Spinal cord (tissue), 10 donors: Measurements from ENCODE around the gene ASIC4. TPM values are rescaled to one million over a fixed set of nuclear protein-coding genes. Genes with fewer than 3 reads are reported as not detected.

Source experiments
- DNase-seq, 6 donors: peaks; one replicate each; pipeline versions ENCODE4 v3.0.0 to v3.0.0-alpha.2; 2013 to 2015; ENCODE audit warnings: low spot score in 6 of 6, low read depth in 4 of 6
- H3K27ac ChIP-seq: one replicate; pipeline ENCODE4 v1.5.1; 2013; ENCODE audit warnings: low read depth, low read length, control low read depth
- H3K27me3 ChIP-seq: one replicate; pipeline ENCODE4 v1.6.1; 2013; ENCODE audit warnings: low read length; ENCODE audit not compliant: control insufficient read depth, insufficient read depth
- H3K36me3 ChIP-seq: one replicate; pipeline ENCODE4 v1.6.1; 2013; ENCODE audit warnings: low read length; ENCODE audit not compliant: control insufficient read depth, insufficient read depth
- H3K4me1 ChIP-seq: one replicate; pipeline ENCODE4 v1.6.1; 2013; ENCODE audit warnings: low read length; ENCODE audit not compliant: control insufficient read depth, insufficient read depth
- H3K4me3 ChIP-seq: one replicate; pipeline ENCODE4 v1.5.1; 2013; ENCODE audit warnings: low read depth, low read length, control low read depth
- H3K9me3 ChIP-seq: one replicate; pipeline ENCODE4 v1.6.1; 2013; ENCODE audit warnings: low read length; ENCODE audit not compliant: control insufficient read depth, insufficient read depth
- WGBS: methylation state at CpG from one replicate; pipeline ENCODE4 v1.1.5; 2013; ENCODE audit warnings: missing lambda C conversion rate; ENCODE audit not compliant: insufficient coverage; 5-methylcytosine and 5-hydroxymethylcytosine counted together
- polyA plus RNA-seq, 2 donors: library from polyadenylated mRNA; unstranded; fragments of 120-200 nt; gene quantifications; one replicate each; pipeline ENCODE4 v1.2.1, GENCODE V29; 2013; ENCODE audit not compliant: insufficient read length in 2 of 2
- total RNA-seq, 2 donors: library from RNA; depleted of rRNA in 1 of 2; stranded (reverse); fragments of 120-200 nt in 1 of 2; fragments of >200 nt in 1 of 2; gene quantifications; one replicate each; pipeline versions ENCODE4 v1.2.3 to v1.2.4, GENCODE V29; 2013 to 2014
- donor health status: healthy.

The ASIC4 gene
- total and polyA plus RNA-seq, 4 donors, result 8.2 to 47.2 (median 27.6) TPM

GRCh38 chr2:219571311-219572236 lies 57.3 kb downstream of the ASIC4 start, which contains the start of gene OBSL1:
Gene OBSL1 (minus strand): TSS chr2:219571539. CDS start chr2:219571232, 307 bp downstream.
- peak within 1 kb of the TSS; percentile 77 for H3K27ac ChIP-seq
- H3K27me3 ChIP-seq, result no peaks in the 10 kb centered on the region
- peak in 5 of 6 donors; percentile 53 to 93 (median 68) for DNase-seq
- H3K36me3 ChIP-seq, result peaks cover 24% of the 10 kb centered on the region
- no peaks in the 10 kb centered on the region for H3K9me3 ChIP-seq
- H3K4me1 ChIP-seq, result peaks cover 24% of the 10 kb centered on the region
- WGBS, result 4% methylated on average over 39 of the region's 42 CpGs
- peak within 1 kb of the TSS; percentile 51 for H3K4me3 ChIP-seq

- H3K4me3 ChIP-seq, result peak within 1 kb of the TSS; percentile 42
- H3K4me1 ChIP-seq, result peaks cover 32% of the 10 kb centered on the region
- peaks cover 15% of the 10 kb centered on the region for H3K36me3 ChIP-seq
- H3K27me3 ChIP-seq, result no peaks in the 10 kb centered on the region
- H3K27ac ChIP-seq, result peak within 1 kb of the TSS; percentile 77
- WGBS, result 86% methylated on average over 10 of the region's 13 CpGs
- H3K9me3 ChIP-seq, result no peaks in the 10 kb centered on the region
- no peak for DNase-seq
Observed at GRCh38 chr2:219572237-219573001, 58.1 kb downstream of the ASIC4 start, which contains the start of gene INHA. Gene INHA (plus strand): TSS chr2:219572310. CDS start chr2:219572375, 65 bp downstream.

GRCh38 chr2:219573166-219573565 lies 58.9 kb downstream of the ASIC4 start:
- H3K27ac ChIP-seq, result no peak overlapping the region
- peaks cover 33% of the 10 kb centered on the region for H3K4me1 ChIP-seq
- peaks cover 8% of the 10 kb centered on the region for H3K36me3 ChIP-seq
- H3K4me3 ChIP-seq, result no peak overlapping the region
- no peaks in the 10 kb centered on the region for H3K27me3 ChIP-seq
- WGBS, result 60% methylated on average over 2 of the region's 5 CpGs
- no peaks in the 10 kb centered on the region for H3K9me3 ChIP-seq
- no peak for DNase-seq

GRCh38 chr2:219574484-219575311 lies 60.4 kb downstream of the ASIC4 start:
- Histone ChIP-seq H3K27me3 (no peaks in the 10 kb centered on the region), H3K4me3 (no peak overlapping the region), H3K4me1 (peaks cover 36% of the 10 kb centered on the region), H3K36me3 (peaks cover 7% of the 10 kb centered on the region), H3K27ac (no peak overlapping the region), H3K9me3 (no peaks in the 10 kb centered on the region)
- WGBS, result 82% methylated on average over 22 of the region's 22 CpGs
- DNase-seq, result no peak

GRCh38 chr2:219575566-219576504 lies 61.6 kb downstream of the ASIC4 start:
- H3K9me3 ChIP-seq, result no peaks in the 10 kb centered on the region
- H3K27ac ChIP-seq, result peak overlapping the region; percentile 65
- DNase-seq, result no peak
- no peaks in the 10 kb centered on the region for H3K27me3 ChIP-seq
- H3K36me3 ChIP-seq, result peaks cover 2% of the 10 kb centered on the region
- H3K4me3 ChIP-seq, result no peak overlapping the region
- H3K4me1 ChIP-seq, result peaks cover 30% of the 10 kb centered on the region
- WGBS, result 92% methylated on average over 5 of the region's 6 CpGs

- Histone ChIP-seq H3K27ac (peak overlapping the region; percentile 65), H3K9me3 (no peaks in the 10 kb centered on the region), H3K4me1 (peaks cover 24% of the 10 kb centered on the region), H3K27me3 (no peaks in the 10 kb centered on the region), H3K36me3 (peaks cover 2% of the 10 kb centered on the region), H3K4me3 (no peak overlapping the region)
- WGBS, result 19% methylated on average over 7 of the region's 15 CpGs
- peak in 2 of 6 donors; percentile 77 to 85 for DNase-seq
Observed at GRCh38 chr2:219576505-219577388, 62.5 kb downstream of the ASIC4 start.

- Histone ChIP-seq H3K27me3 (no peaks in the 10 kb centered on the region), H3K4me3 (no peak overlapping the region), H3K4me1 (peaks cover 17% of the 10 kb centered on the region), H3K9me3 (no peaks in the 10 kb centered on the region), H3K36me3 (peaks cover 2% of the 10 kb centered on the region), H3K27ac (no peak overlapping the region)
- 80% methylated on average over 5 of the region's 8 CpGs for WGBS
- DNase-seq, result no peak
Observed at GRCh38 chr2:219578811-219579613, 64.7 kb downstream of the ASIC4 start.
